ENCODE measurements around the gene DNASE1L1.
"Not testable (repeated sequence)": the region's sequence is repeated elsewhere in the genome, so short reads cannot be mapped to it uniquely, and the experiment has no call there.

The DNASE1L1 gene

GRCh38 chrX:154403192-154403591 lies 5.9 kb downstream of the DNASE1L1 start:
- no peak for DNase-seq

- no peak for DNase-seq
These were observed 6.4 kb downstream of the DNASE1L1 start for GRCh38 chrX:154402622-154403127.

GRCh38 chrX:154401918-154402621 lies 7.0 kb downstream of the DNASE1L1 start:
- no peak for DNase-seq

- no peak for DNase-seq
These were observed 7.8 kb downstream of the DNASE1L1 start for GRCh38 chrX:154401045-154401799.

GRCh38 chrX:154400369-154400817 lies 8.7 kb downstream of the DNASE1L1 start:
- DNase-seq = not testable (repeated sequence)

GRCh38 chrX:154399527-154400368 lies 9.3 kb downstream of the DNASE1L1 start:
- no peak for DNase-seq

- peak; percentile 80 for DNase-seq
These were observed 10.2 kb downstream of the DNASE1L1 start for GRCh38 chrX:154398668-154399526.

- peak; percentile 82 for DNase-seq
These were observed 11.0 kb downstream of the DNASE1L1 start, which contains the start of gene RPL10 for GRCh38 chrX:154397888-154398667. TSS of gene RPL10 (plus strand) at chrX:154398377. CDS start at chrX:154398520, 143 bp downstream.

- peak; percentile 59 for DNase-seq
These were observed 11.8 kb downstream of the DNASE1L1 start for GRCh38 chrX:154396973-154397887.

- not testable (repeated sequence) for DNase-seq
These were observed 12.7 kb downstream of the DNASE1L1 start for GRCh38 chrX:154396363-154396762.

GRCh38 chrX:154389812-154390747 lies 19.0 kb downstream of the DNASE1L1 start:
- DNase-seq = not testable (repeated sequence)

- not testable (repeated sequence) for DNase-seq
These were observed 20.4 kb downstream of the DNASE1L1 start for GRCh38 chrX:154388649-154389048.

GRCh38 chrX:154388094-154388493 lies 21.0 kb downstream of the DNASE1L1 start:
- DNase-seq = not testable (repeated sequence)

GRCh38 chrX:154384284-154384892 lies 24.7 kb downstream of the DNASE1L1 start:
- no peak for DNase-seq

GRCh38 chrX:154383359-154384283 lies 25.4 kb downstream of the DNASE1L1 start:
- no peak for DNase-seq

GRCh38 chrX:154382483-154383069 lies 26.5 kb downstream of the DNASE1L1 start:
- no peak for DNase-seq

GRCh38 chrX:154381271-154381670 lies 27.8 kb downstream of the DNASE1L1 start:
- DNase-seq = no peak
